DMS53 treated with DMSO at 0.1 percent for 48 hours (cell line): ENCODE results near the gene ZEB2.

Experiments used
- DNase-seq: peaks from one replicate; lab custom pipeline; 2025; ENCODE audit not compliant: unreplicated experiment; lab: John Stamatoyannopoulos, UW

Gene ZEB2

GRCh38 chr2:144519934-144520731, at the start of gene ZEB2:
TSS of gene ZEB2 (minus strand) at chr2:144520119. CDS start at chr2:144517350, 2,769 bp downstream.
- DNase-seq, result no peak

GRCh38 chr2:144567745-144568144, 47.8 kb upstream of the ZEB2 start:
- DNase-seq, result no peak

GRCh38 chr2:144566448-144566847, 46.5 kb upstream of the ZEB2 start:
- DNase-seq, result no peak

DNA sequence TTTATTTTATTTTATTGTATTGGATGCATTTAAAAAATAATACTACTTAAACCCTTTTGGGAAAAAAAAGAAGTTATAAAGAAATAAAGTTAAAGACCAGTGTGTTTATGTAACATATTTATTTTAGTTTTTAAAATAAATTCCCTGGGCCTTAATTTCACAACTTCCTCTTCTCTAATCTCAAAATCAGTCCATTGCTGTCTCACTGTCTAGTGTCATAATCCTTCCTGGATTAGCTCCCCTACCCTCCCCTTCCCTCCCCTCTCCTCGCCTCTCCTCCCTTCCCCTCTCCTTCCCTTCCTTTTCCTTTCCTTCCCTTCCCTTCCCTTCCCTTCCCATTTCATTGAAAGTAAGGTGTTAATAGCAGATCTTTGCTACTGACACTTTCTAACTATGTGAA, 40.3 kb upstream of the ZEB2 start:
- no peak for DNase-seq

- no peak for DNase-seq
These were observed 39.8 kb upstream of the ZEB2 start for GRCh38 chr2:144559681-144560080.

DNA sequence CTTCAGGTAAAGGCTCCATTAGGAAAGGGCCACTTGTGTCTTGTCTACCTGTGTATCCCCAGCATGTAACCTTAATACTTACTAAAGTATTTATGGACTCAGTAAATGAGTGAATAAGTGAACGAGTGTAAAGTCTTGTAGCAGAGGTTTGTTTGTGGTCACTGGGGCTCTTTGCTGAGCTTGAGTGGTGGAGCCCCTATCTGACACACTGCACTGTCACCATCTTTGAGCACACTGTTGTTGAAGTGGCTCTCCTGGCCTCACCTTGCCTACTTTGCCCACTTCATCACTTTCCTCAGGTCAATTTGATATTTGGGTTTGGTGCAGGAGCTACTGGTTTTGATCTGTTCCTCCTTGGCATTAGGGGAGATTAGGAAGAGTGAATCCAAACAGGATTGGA, 39.3 kb upstream of the ZEB2 start:
- no peak for DNase-seq

DNA sequence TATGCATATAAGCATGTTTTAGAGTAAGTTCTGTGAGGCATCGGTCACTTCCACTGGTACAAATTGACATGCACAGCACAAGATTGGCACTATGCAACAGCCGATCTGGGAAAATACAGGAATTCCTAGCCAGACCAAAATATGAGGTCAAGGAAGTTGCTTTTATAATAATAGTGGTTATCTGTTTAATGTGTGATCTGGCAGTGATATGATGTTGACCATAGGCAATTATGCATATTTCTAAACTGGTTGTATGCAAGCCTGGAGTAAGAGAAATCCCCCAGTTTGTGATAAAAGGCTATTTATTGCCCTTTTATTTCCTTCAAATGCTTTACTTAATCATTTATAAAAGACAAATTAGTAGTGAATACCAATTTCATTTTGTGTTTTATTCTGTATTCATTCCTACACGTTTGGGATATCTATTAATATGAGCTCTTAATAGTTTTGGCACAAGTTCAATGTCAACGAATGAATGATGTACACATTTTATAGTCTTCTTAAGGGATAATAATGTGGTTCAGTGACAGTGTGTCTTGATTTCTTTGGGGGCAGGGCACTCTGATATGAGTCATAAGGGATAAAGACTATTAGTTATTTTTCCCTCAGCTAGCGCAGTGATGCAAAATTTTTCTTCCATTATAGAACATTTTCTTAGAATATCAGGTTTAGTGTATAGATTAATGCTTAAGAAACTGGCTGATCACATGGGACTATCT, 34.7 kb upstream of the ZEB2 start:
- no peak for DNase-seq

DNA sequence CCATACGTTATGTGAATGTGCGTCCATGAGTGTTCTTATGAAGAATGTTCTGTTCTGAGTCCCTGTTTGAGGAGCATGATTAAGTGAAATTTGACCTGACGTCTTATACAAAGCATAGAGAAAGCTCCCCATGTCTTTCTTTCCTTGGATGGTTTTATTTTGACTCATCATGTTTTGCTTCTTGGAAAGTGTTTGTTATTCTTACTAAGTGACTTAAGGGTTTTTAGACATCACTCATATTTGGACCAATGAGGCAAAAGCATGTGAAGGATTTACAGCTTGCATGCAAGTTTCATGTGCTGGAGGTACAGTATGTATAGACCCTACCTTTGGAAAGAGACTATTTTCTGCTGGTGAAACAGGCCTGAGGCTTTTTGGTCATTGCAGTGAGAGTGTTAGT, 33.5 kb upstream of the ZEB2 start:
- DNase-seq, result no peak

DNA sequence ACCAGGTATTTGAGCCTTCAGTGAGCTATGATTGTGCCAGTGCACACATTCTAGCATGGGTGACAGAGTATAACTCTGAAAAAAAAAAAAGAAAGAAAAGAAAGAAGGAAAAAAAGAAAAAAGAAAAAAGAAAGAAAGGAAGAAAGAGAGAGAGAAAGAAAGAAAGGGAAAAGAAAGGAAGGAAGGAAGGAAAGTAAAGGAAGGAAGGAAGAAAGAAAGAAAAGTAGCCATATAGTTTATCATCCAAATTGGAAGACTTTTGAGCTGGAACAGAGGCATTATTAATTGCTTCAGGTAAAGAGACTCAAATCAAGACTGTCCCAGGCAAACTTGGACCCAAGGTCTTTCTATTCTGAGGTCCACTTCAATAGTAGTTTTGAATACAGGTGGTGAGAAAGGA, 32.9 kb upstream of the ZEB2 start:
- no peak for DNase-seq

DNA sequence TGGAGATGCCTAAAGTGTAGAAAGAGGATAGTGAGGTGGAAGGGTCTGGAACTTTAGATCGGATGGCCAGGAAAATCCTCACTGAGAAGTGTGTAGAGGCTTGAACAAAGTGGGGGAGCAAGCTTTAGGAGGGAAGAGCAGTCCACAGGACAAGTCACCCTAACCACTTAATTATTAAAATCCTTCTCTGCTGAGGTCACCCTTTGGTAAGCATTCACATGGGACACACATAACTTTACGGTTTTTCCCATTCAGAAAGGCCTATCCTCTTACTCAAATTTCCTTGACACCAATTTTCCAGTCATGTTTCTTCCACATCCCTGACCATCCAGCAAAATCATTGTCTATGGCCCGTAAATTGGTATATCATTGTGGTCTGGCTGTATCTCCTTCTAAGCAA, 31.0 kb upstream of the ZEB2 start:
- DNase-seq, result no peak

DNA sequence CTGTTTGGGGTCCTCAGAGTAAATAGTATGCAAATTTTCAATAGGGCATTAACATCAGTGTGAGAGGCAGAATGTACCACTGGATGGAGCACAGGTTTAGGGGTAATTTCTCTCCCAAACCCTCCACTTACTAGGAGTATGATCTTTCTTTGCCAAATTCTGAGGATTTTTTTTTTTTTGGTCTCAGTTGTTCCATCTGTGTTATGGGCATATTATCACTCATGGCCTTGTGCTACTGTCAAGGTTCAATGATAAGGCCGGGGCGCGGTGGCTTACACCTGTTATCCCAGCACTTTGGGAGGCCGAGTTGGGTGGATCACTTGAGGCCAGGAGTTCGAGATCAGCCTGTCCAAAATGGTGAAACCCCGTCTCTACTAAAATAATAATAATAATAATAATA, 30.2 kb upstream of the ZEB2 start:
- DNase-seq, result no peak

DNA sequence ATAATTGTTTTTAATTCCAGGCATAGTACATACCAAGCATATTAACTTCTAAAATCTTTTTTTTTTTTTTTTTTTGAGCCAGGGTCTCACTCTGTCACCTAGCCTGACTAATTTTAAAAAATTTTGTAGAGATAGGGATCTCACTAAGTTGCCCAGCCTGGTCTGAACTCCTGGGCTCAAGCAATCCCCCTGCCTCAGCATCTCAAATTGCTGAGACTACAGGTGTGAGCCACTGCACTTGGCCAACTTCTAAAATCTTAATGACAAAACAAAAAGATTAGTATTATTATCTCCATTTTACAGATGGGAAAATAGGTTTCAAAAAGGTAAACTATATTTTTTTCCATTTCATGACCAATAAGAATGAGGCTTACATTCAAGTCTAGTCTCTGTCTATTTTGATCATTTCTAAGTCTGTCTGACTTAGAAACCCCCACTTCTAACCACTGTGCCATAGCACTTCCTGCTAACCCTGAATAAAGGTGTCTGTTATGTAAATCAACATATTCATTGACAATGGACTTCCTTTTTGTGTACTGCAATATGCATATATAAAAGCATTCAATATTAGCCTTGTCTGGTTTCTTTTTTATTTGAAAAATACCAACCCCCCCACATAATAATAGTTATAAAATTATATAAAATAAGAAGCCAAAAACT, 28.7 kb upstream of the ZEB2 start:
- DNase-seq, result no peak

- no peak for DNase-seq
These were observed 28.2 kb upstream of the ZEB2 start for GRCh38 chr2:144548088-144548487.

GRCh38 chr2:144547494-144547893, 27.6 kb upstream of the ZEB2 start:
- no peak for DNase-seq

GRCh38 chr2:144546933-144547332, 27.0 kb upstream of the ZEB2 start:
- DNase-seq, result no peak

- DNase-seq, result no peak
These were observed 25.9 kb upstream of the ZEB2 start for GRCh38 chr2:144545787-144546186.

- no peak for DNase-seq
These were observed 24.1 kb upstream of the ZEB2 start for GRCh38 chr2:144544053-144544452.

DNA sequence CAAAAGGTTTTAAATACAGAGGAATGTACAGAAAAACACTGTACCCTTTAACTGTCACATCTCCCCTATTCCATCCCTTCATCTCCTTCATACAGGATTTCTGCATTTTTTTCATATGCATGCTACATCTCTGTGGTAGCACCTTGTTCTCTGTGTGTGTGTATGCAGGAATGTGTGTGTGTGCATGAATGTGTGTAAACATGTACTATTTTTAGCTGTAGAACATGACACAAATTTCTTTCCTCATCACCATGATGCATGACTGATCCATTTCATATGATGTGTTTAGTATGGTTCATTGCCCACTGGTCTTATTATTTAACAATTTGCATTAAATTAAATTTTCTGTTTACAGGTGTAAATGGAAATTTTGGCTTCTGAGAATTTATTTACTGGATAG, 21.5 kb upstream of the ZEB2 start:
- no peak for DNase-seq

GRCh38 chr2:144539289-144539782, 19.4 kb upstream of the ZEB2 start:
- DNase-seq, result no peak

GRCh38 chr2:144535300-144535699, 15.4 kb upstream of the ZEB2 start:
- no peak for DNase-seq

- no peak for DNase-seq
These were observed 13.3 kb upstream of the ZEB2 start for GRCh38 chr2:144533221-144533620.

- no peak for DNase-seq
These were observed 10.7 kb upstream of the ZEB2 start for GRCh38 chr2:144530596-144530995.
